K562 (cell line): ENCODE measurements around the gene FHIT. TPM values are rescaled to one million over a fixed set of nuclear protein-coding genes. Genes with fewer than 3 reads are reported as not detected.
"Not testable (repeated sequence)": the region's sequence is repeated elsewhere in the genome, so short reads cannot be mapped to it uniquely, and the experiment has no call there.

Experiments
- ATAC-seq: fragments of 200-7000 bp; cut with Tn5 transposase; 3 replicates; pipeline ENCODE4 v1.9.1; 2020; ENCODE audit warnings: moderate library complexity
- BruUV-seq: library from RNA; stranded (reverse); fragments of 400-500 nt; replicated peaks from 2 replicates; lab custom pipeline; 2021; lab: Mats Ljungman, UMichigan
- CTCF ChIA-PET: fragments of 300-600 bp; formaldehyde crosslinking; extraction: SDS; loops from one replicate; lab custom pipeline; 2021; ENCODE audit warnings: low intra/inter-chr PET ratio; lab: Yijun Ruan, JAX
- POLR2A ChIA-PET: fragments of 300-600, 350-650 bp; sonication (Branson Sonifier 250); formaldehyde crosslinking; extraction: SDS; loops from one replicate; lab custom pipeline; 2021; ENCODE audit warnings: antibody characterized with exemption, inconsistent platforms; lab: Yijun Ruan, JAX
- DNase-seq, 4 experiments: peaks; one replicate each; pipeline versions ENCODE4 v3.0.0 to v3.0.0-alpha.2; 2011 to 2018; ENCODE audit warnings: low spot score in 3 of 4, mixed read lengths in 3 of 4; ENCODE audit errors: extremely low read depth in 1 of 4
- FAIRE-seq: peaks from 2 replicates; lab custom pipeline; 2011; peaks lifted over from hg19 to GRCh38; lab: Jason Lieb, UNC
- H2AFZ ChIP-seq: 2 replicates; pipeline ENCODE4 v1.6.0; 2011; ENCODE audit warnings: low read depth, low read length, control low read depth, inconsistent platforms
- H3K27ac ChIP-seq: fragments of 200-600 bp; 3 replicates; pipeline ENCODE4 v1.8.0; 2011; ENCODE audit warnings: low read depth, mild to moderate bottlenecking, control low read depth, inconsistent platforms, low read length, moderate library complexity, mixed read lengths; ENCODE audit errors: extremely low read depth
- H3K27me3 ChIP-seq, 2 experiments: fragments of 300-600 bp in 1 of 2; 2 replicates in 1 of 2; 3 replicates in 1 of 2; pipeline versions ENCODE4 v1.6.0 to v1.8.0; 2011; ENCODE audit warnings: inconsistent platforms in 2 of 2, low read length in 2 of 2, mild to moderate bottlenecking in 1 of 2, mixed read lengths in 1 of 2, moderate library complexity in 1 of 2; ENCODE audit not compliant: control insufficient read depth in 2 of 2, insufficient read depth in 2 of 2
- H3K36me3 ChIP-seq: fragments of 300-600 bp; 3 replicates; pipeline ENCODE4 v1.8.0; 2011; ENCODE audit warnings: mild to moderate bottlenecking, low read length, inconsistent platforms; ENCODE audit not compliant: control insufficient read depth, insufficient read depth
- H3K4me1 ChIP-seq, 2 experiments: fragments of 200-600 bp in 1 of 2; replicated peaks in 1 of 2; 2 replicates in 1 of 2; 3 replicates in 1 of 2; pipeline versions ENCODE4 v1.5.1 to v1.8.0; 2011; ENCODE audit warnings: inconsistent platforms in 2 of 2, low read length in 2 of 2, mild to moderate bottlenecking in 1 of 2, mixed read lengths in 1 of 2, moderate library complexity in 1 of 2; ENCODE audit not compliant: control insufficient read depth in 2 of 2, insufficient read depth in 2 of 2
- H3K4me2 ChIP-seq: 2 replicates; pipeline ENCODE4 v1.6.1; 2011; ENCODE audit warnings: low read length, control low read depth, inconsistent platforms, mixed read lengths; ENCODE audit not compliant: insufficient read depth
- H3K4me3 ChIP-seq: fragments of 200-600 bp; sonication (generic), shearing (Covaris generic); 2 replicates; pipeline ENCODE4 v1.5.1; 2016; ENCODE audit warnings: control low read depth, inconsistent platforms
- H3K79me2 ChIP-seq: fragments of 200-600 bp; 3 replicates; pipeline ENCODE4 v1.8.0; 2011; ENCODE audit warnings: low read length, inconsistent platforms; ENCODE audit not compliant: control insufficient read depth, insufficient read depth
- H3K9ac ChIP-seq, 2 experiments: 2 replicates each; pipeline versions ENCODE4 v1.6.0 to v1.6.1; 2011; ENCODE audit warnings: low read depth in 2 of 2, low read length in 2 of 2, control low read depth in 1 of 2, inconsistent platforms in 1 of 2, mild to moderate bottlenecking in 1 of 2, mixed read lengths in 1 of 2; ENCODE audit not compliant: insufficient read depth in 1 of 2
- H3K9me1 ChIP-seq: one replicate; pipeline ENCODE4 v1.6.0; 2011; ENCODE audit warnings: inconsistent platforms, mild to moderate bottlenecking, low read length, moderate library complexity; ENCODE audit not compliant: control insufficient read depth, insufficient read depth
- H3K9me3 ChIP-seq: replicated peaks from 2 replicates; pipeline ENCODE4 v1.5.1; 2011; ENCODE audit warnings: low read depth, low read length, inconsistent platforms; ENCODE audit not compliant: control insufficient read depth, insufficient read depth
- H4K20me1 ChIP-seq: replicated peaks from 2 replicates; pipeline ENCODE4 v1.6.1; 2011; ENCODE audit warnings: low read length, inconsistent platforms, mixed read lengths; ENCODE audit not compliant: control insufficient read depth, insufficient read depth
- ZNF707 ChIP-seq: fragments of 250-450 bp; sonication (Bioruptor Pico); conservative IDR thresholded peaks from 2 replicates; pipeline ENCODE4 v1.8.0; 2022; ENCODE audit warnings: inconsistent platforms, mild to moderate bottlenecking, moderate library complexity
- WGBS: fragments of 100-300 bp; shearing (Covaris generic); methylation state at CpG from one replicate; pipeline ENCODE4 v1.1.6; 2016; ENCODE audit warnings: low coverage, mixed read lengths; ENCODE audit not compliant: insufficient coverage; ENCODE audit errors: missing lambda C conversion rate; 5-methylcytosine and 5-hydroxymethylcytosine counted together
- in situ Hi-C: fragments of 300-500 bp; cut with MboI; formaldehyde crosslinking; loops from 4 replicates; pipeline ENCODE4 v1.15.0; 2018; ENCODE audit warnings: inconsistent platforms, mixed read lengths
- intact Hi-C: fragments of 100-400 bp; cut with micrococcal nuclease; formaldehyde crosslinking; loops from 2 replicates; pipeline ENCODE4 v1.14.2; 2022
- polyA plus RNA-seq, 8 experiments: library from polyadenylated mRNA; depleted of rRNA in 4 of 8; stranded (reverse) in 5 of 8; unstranded in 3 of 8; fragments of >200 nt; fragmentation: Nextera tagmentation in 2 of 8; fragmentation: Illumina TruSeq in 1 of 8; extraction: Ambion mirVana in 2 of 8; extraction: Trizol in 1 of 8; gene quantifications; 2 replicates each; pipeline versions ENCODE4 v1.2.1 to v1.2.3, GENCODE V29; 2011 to 2014; ENCODE audit warnings: inconsistent platforms in 1 of 8, missing spikeins in 1 of 8
- total RNA-seq, 7 experiments: library from RNA; depleted of rRNA in 6 of 7; stranded (reverse); fragments of >200 nt in 6 of 7; fragmentation: Illumina TruSeq in 2 of 7; extraction: Trizol in 2 of 7; gene quantifications; 2 replicates each; pipeline versions ENCODE4 v1.2.1 to v1.2.3, GENCODE V29; 2011 to 2021; ENCODE audit warnings: low replicate concordance in 1 of 7

The FHIT gene
- total and polyA plus RNA-seq, 9 of the 15 experiments (the other 6 are each of a cell fraction or from before 2014, with no cell fraction given) = 1.7 to 9.1 (median 4.3) TPM

DNA sequence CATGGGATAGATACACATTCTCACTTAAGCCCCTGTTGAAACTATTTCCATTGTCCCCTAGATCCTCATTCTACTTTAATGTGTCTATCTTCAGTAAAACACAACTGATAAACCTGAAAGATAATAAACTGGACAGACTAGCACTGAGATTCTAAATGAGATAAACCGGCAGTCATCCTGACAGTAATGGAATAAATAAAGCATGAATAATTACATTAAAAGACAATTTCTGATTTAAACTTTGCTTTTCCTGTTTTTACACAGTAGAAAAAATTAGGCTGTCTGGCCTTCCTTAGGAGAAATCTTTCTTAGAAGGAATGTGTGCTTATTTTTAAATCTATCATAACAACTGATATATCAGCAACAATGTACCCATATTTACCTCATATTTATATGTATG lies 232.4 kb downstream of the FHIT start:
- no peak overlapping the region for H3K9ac ChIP-seq
- intact Hi-C loops = no loop called here
- no peak overlapping the region for H2AFZ ChIP-seq
- DNase-seq (no peak), ATAC-seq (no peak), FAIRE-seq (no peak)
- H3K27ac ChIP-seq = no peak overlapping the region
- H3K36me3 ChIP-seq = no peaks in the 10 kb centered on the region
- H3K4me3 ChIP-seq = no peak overlapping the region
- H3K4me2 ChIP-seq = no peak overlapping the region
- no peaks in the 10 kb centered on the region for H3K9me1 ChIP-seq
- no TSS peak for BruUV-seq
- H3K27me3 ChIP-seq = no peaks in the 10 kb centered on the region
- in situ Hi-C loops = no loop called here
- H3K4me1 ChIP-seq = no peaks in the 10 kb centered on the region
- no peak for TF ChIP-seq ZNF707 (CRISPR knock-in tag)
- H4K20me1 ChIP-seq = no peaks in the 10 kb centered on the region
- 0% methylated on average over 1 of the region's 1 CpG for WGBS
- ChIA-PET CTCF (no interaction called here), POLR2A (no interaction called here)
- no peaks in the 10 kb centered on the region for H3K79me2 ChIP-seq
- no peaks in the 10 kb centered on the region for H3K9me3 ChIP-seq

DNA sequence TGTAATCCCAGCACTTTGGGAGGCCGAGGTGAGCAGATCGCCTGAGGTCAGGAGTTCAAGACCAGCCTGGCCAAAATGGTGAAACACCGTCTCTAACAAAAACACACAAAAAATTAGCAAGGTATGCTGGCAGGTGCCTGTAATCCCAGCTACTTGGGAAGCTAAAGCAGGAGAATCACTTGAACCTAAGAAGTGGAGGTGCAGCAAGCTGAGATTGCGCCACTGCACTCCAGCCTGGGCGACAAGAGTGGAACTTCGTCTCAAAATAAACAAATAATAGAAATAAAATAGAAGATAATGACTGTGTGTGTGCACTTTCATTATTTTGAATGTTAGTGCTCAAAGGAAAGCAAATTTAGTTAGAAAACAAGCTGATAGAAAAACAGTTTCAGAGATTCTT lies 234.2 kb downstream of the FHIT start:
- in situ Hi-C loops, H4K20me1 ChIP-seq, intact Hi-C loops, H3K4me1 ChIP-seq, ATAC-seq, CTCF ChIA-PET, POLR2A ChIA-PET, H3K4me2 ChIP-seq, H3K36me3 ChIP-seq, H3K9me1 ChIP-seq, FAIRE-seq, H3K9ac ChIP-seq, H3K79me2 ChIP-seq, BruUV-seq, H3K9me3 ChIP-seq, H3K27ac ChIP-seq, H3K27me3 ChIP-seq, H3K4me3 ChIP-seq, DNase-seq, H2AFZ ChIP-seq: not testable (repeated sequence)
- 54% methylated on average over 5 of the region's 6 CpGs for WGBS
